ENCODE data around the gene PARVB.
"Not testable (repeated sequence)": the region's sequence is repeated elsewhere in the genome, so short reads cannot be mapped to it uniquely, and the experiment has no call there.

The PARVB gene

GRCh38 chr22:44091021-44091721, 67.1 kb downstream of the PARVB start:
- DNase-seq = no peak

- no peak for DNase-seq
These were observed 67.6 kb downstream of the PARVB start for GRCh38 chr22:44091751-44092150.

DNA sequence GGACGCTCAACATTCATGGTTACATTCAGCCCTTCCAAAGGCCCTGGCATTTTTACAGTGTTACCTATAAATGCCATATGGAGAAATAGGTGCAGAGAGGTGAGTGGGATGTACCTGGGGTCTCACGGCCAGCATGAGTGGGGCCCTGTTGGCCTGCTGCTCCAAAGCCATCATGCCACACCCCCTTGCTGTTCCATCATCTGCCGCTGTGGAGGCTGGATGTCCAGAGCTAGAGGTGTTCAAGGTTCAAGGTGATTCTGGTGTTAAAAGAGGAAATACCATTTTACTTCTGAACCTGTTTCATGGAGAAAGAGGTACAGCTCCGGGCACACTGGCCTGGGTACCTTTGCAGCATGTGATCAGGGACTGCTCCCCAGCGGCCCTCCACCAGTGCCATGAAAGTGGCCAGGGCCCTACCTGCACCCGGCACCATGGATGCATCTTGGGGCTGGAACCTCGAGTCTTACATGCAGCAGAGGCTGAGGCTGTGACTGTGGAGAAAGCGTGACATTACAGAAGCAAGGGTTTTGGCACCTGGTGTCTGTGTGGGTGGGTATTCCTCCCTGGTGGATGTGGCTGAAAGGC, 68.6 kb downstream of the PARVB start:
- no peak for DNase-seq

DNA sequence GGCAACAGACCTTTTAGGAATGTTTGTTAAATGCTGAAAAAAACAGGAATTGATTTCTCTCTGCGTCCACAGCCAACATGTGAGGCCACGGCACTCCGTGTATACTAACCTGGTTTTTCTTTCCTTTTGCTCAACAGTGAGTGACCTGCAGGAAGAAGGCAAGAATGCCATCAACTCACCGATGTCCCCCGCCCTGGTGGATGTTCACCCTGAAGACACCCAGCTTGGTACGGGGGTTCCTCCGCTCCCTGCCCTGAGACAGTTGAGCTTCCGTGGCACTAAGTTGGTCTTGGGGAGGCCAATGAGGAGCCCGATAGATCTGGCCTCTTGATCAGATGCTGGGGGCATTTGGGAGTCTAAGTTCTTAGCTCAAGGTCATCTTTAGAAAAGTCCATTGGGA, 69.7 kb downstream of the PARVB start:
- no peak for DNase-seq

DNA sequence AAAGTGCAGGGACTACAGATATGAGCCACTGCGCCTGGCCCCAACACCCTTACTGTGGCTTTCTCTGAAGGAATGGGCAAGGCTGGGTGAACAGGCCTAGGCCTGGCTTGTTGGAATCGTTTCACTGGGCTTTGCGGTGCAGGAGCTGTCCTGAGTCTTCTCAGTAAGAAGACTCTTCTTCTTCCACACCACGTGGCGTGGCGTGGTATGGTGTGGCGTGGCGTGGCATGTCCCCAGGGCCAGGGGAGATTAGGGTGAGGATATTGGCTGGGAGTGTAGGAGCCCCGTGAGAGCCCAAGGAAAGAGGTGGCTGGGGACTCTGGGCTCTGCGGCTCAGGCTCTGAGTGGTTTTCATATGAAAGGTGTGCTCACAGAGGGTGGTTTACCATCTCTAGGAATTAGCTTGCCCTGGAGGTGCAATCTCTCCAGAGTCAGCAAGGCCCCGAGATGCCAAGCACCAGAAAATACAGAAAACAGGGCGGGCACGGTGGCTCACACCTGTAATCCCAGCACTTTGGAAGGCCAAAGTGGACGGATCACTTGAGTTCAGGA, 70.7 kb downstream of the PARVB start:
- DNase-seq = no peak

DNA sequence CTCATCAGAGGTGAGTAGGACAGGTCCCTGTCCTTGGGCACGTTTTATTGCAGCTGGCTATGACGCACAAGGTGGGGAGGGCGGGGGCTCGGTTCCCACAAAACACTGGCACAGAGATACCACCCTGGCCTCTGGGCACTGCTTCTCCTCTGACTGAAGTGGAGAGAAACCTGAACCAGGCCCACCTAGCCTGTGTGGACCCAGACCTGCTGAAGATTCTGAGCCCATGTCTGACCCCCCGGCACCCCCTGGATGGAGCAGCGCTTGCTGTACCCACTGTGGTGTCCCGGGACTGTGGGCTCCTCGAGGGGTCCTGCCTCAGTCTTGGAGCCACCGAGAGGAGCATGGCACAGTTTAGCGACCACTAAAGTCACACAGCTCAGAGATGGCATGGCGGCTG, 72.6 kb downstream of the PARVB start:
- DNase-seq = no peak

GRCh38 chr22:44097263-44098020, 73.3 kb downstream of the PARVB start:
- DNase-seq = no peak

GRCh38 chr22:44098021-44098739, 74.1 kb downstream of the PARVB start:
- DNase-seq = no peak

GRCh38 chr22:44098966-44099530, 74.9 kb downstream of the PARVB start:
- no peak for DNase-seq

DNA sequence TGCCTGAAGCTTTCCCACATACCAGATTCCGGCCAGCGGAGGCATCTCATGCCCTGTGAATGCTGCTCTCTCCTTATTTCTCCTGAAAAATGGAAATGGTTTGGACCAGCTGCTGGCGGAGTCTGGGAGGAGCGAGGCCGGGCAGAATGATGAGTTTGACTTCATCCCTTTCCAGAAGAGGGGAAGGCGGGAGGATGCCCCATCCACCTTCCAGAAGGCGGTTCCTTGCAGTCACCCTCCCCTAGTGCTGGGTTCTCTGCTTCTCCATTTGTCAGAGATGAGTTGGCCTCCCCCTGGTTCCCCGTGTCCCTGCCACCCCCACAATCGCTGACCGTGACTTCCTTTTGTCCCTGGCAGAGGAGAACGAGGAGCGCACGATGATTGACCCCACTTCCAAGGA, 75.6 kb downstream of the PARVB start:
- DNase-seq = no peak

- no peak for DNase-seq
These were observed 76.3 kb downstream of the PARVB start for GRCh38 chr22:44100411-44100810.

DNA sequence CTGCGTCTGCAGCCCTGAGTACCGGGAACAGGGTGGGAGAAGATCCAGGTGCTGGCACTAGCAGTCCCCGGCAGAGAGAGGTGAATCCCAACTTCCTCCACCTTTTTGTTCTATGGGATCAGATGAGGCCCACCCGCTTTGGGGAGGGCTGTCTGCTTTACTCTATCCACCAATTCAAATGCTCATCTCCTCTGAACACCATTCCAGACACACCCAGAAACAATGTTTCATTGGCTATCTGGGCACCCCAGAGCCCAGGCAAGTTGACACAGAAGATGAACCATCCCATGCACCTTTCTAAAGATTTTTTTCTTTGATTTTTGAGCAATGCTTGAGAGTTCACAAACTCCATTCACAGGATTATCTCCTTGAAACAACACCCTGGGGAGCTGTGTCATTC, 78.0 kb downstream of the PARVB start:
- no peak for DNase-seq

- no peak for DNase-seq
These were observed 78.8 kb downstream of the PARVB start for GRCh38 chr22:44102856-44103255.

DNA sequence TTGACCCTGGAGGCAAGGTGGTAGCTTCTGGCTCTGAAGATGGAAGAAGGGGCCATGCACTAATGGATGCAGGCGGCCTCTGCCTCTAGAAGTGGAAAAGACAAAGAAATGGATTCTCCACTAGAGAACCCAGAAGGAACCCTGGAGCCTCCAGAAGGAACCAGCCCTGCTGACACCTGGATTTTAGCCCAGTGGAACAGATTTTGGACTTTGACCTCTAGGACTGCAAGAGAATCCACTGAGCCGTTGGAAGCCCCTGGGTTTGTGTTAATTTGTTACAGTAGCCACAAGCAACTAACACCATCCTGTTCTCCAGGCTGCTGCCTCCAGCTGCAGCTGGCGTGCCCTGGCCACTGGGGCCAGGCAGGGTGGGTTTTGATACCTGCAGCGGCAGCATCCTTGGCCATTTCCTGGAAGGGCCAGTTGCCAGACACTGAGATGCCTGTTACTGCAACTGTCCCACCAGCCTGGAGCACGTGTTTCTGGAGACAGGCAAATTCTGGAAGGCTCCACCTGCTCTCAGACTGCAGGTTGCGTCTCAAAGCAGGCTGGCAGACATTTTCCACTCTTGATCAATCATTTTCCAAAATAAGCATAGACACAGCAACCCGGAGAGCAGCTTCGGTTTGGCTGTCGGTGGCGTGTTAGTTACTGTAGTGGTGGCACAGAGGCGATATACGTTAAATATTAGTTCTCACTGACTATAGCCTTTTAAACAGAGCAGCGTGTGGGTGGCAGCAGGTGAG, 79.8 kb downstream of the PARVB start:
- no peak for DNase-seq

GRCh38 chr22:44107340-44107739, 83.2 kb downstream of the PARVB start:
- no peak for DNase-seq

DNA sequence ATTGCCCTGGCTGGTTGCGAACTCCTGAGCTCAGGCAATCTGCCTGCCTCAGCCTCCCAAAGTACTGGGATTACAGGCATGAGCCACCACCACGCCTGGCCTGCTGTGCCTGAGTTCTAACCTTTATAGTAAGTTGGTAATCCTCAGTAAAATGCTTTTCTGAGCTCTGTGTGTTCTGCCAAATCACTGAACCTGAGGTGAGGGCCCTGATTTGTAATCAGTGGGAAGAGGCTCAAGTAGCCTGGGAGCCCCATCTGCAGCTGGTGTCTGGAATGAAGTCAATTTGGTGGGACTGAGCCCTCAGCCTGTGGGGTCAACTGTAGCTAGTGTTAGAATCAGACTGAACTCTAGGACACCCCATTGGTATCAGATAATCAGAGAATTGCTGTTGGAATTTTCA, 84.0 kb downstream of the PARVB start:
- DNase-seq = no peak

GRCh38 chr22:44108806-44109385, 84.8 kb downstream of the PARVB start:
- DNase-seq = no peak

DNA sequence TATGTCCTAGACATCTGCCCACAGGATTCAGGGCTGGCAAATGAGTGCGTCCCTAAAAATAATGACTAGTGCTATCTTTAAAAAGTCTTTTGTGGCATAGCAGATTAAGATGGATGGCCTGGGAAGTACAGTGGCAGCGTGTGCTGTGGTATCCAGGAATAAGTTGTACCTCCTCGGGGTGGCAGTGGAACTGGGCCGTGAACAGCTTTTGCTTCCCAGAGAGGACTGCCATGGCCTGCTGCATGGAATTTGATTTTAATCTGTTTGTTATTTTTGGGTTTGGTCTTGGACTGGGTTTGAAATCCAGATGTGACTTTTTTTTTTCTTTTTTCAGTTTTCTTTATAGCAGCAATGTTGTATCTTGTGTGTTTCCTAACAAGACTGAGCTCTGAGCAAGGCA, 85.3 kb downstream of the PARVB start:
- DNase-seq = no peak

DNA sequence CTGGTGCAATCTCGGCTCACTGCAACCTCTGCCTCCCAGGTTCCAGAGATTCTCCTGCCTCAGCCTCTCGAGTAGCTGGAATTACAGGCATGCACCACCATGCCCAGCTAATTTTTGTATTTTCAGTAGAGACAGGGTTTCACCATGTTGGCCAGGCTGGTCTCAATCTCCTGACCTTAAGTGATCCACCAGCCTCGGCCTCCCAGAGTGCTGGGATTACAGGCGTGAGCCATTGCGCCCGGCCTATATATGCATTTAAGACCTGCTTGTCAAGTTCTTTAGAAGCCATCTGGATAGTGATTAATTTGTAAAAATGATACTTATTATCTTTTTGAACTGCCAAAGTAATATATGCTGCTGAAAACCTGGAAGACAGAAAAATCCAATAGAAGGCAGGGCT, 86.6 kb downstream of the PARVB start:
- DNase-seq = not testable (repeated sequence)

- no peak for DNase-seq
These were observed 87.6 kb downstream of the PARVB start for GRCh38 chr22:44111562-44112155.

DNA sequence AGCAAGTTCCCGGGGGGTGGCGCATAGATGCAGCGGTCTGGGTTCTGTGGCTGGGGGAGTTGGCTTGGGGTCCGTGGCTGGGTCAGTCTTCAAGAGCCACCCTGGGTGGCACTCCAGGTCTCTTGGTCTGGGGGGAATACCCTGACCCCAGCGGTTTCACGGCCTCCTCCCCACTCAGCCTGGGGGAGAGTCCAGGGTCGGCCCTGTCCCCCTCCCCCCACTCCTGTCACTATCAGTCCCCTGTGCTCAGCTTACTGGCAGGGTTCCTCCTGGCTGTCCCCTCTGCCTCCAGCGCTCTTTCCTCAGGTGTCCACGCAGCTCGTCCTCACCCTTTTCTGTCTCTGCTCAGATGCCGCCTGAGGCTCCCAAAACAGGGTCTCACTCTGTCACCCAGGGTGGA, 88.1 kb downstream of the PARVB start:
- no peak for DNase-seq
